HepG2 (cell line): ENCODE results near the gene KARS1. TPM values are rescaled to one million over a fixed set of nuclear protein-coding genes. Genes with fewer than 3 reads are reported as not detected.

ENCODE experiments used
- AGO1 ChIP-seq: fragments of 200-400 bp; formaldehyde crosslinking; IDR thresholded peaks from 2 replicates; pipeline ENCODE4 v1.6.1; 2017; ENCODE audit warnings: mild to moderate bottlenecking, low read depth, low read length, moderate library complexity; ENCODE audit not compliant: poor library complexity, severe bottlenecking
- ELF3 ChIP-seq: IDR thresholded peaks from 2 replicates; pipeline ENCODE4 v1.6.1; 2016; ENCODE audit warnings: missing genetic modification reagents, missing compliant biosample characterization
- HOXA3 ChIP-seq: sonication (generic); formaldehyde crosslinking; IDR thresholded peaks from 2 replicates; pipeline ENCODE4 v1.5.0; 2020; ENCODE audit warnings: missing genetic modification reagents
- ISX ChIP-seq: sonication (generic); formaldehyde crosslinking; conservative IDR thresholded peaks from 2 replicates; pipeline ENCODE4 v1.5.0; 2020; ENCODE audit warnings: missing genetic modification reagents
- KAT2B ChIP-seq: fragments of 150-350 bp; IDR thresholded peaks from 2 replicates; pipeline ENCODE4 v1.6.1; 2014; ENCODE audit warnings: low read depth, low read length, borderline replicate concordance
- KDM2A ChIP-seq: sonication (generic); formaldehyde crosslinking; IDR thresholded peaks from 2 replicates; pipeline ENCODE4 v1.4.0; 2020; ENCODE audit warnings: low read depth, missing genetic modification reagents, borderline replicate concordance
- NR0B2 ChIP-seq: sonication (generic); formaldehyde crosslinking; IDR thresholded peaks from 2 replicates; pipeline ENCODE4 v1.4.0; 2020; ENCODE audit warnings: mild to moderate bottlenecking, missing genetic modification reagents
- PCBP1 ChIP-seq: fragments of 200-400 bp; formaldehyde crosslinking; IDR thresholded peaks from 2 replicates; pipeline ENCODE4 v1.6.1; 2017; ENCODE audit warnings: mild to moderate bottlenecking, low read depth, low read length, borderline replicate concordance
- SAFB2 ChIP-seq: sonication (generic); formaldehyde crosslinking; IDR thresholded peaks from 2 replicates; pipeline ENCODE4 v1.5.1; 2020; ENCODE audit warnings: missing genetic modification reagents, low read depth, mild to moderate bottlenecking, borderline replicate concordance
- SETDB1 ChIP-seq: sonication (generic); formaldehyde crosslinking; IDR thresholded peaks from 2 replicates; pipeline ENCODE4 v1.5.1; 2020; ENCODE audit warnings: missing genetic modification reagents, mild to moderate bottlenecking, borderline replicate concordance
- ZNF136 ChIP-seq: sonication (generic); formaldehyde crosslinking; IDR thresholded peaks from 2 replicates; pipeline ENCODE4 v1.8.1; 2022; ENCODE audit warnings: low read depth, mild to moderate bottlenecking, moderate library complexity, missing genetic modification reagents
- ZNF382 ChIP-seq: sonication (generic); formaldehyde crosslinking; IDR thresholded peaks from 2 replicates; pipeline ENCODE4 v1.5.0; 2020; ENCODE audit warnings: missing genetic modification reagents, mild to moderate bottlenecking, borderline replicate concordance
- ZNF577 ChIP-seq: sonication (generic); formaldehyde crosslinking; IDR thresholded peaks from 2 replicates; pipeline ENCODE4 v1.4.0; 2020; ENCODE audit warnings: mild to moderate bottlenecking, low read depth, missing genetic modification reagents, borderline replicate concordance
- ZNF674 ChIP-seq: sonication (generic); formaldehyde crosslinking; IDR thresholded peaks from 2 replicates; pipeline ENCODE4 v1.5.0; 2020; ENCODE audit warnings: low read depth, mild to moderate bottlenecking, missing genetic modification reagents
- ZNF749 ChIP-seq: sonication (generic); formaldehyde crosslinking; IDR thresholded peaks from 2 replicates; pipeline ENCODE4 v1.8.0; 2022; ENCODE audit warnings: mild to moderate bottlenecking, missing genetic modification reagents, moderate library complexity, borderline replicate concordance
- polyA plus RNA-seq, 8 experiments: library from polyadenylated mRNA; depleted of rRNA in 3 of 8; stranded (reverse) in 7 of 8; unstranded in 1 of 8; fragments of >200 nt; fragmentation: Illumina TruSeq in 4 of 8; extraction: Trizol in 4 of 8; gene quantifications; 2 replicates each; pipeline versions ENCODE4 v1.2.1 to v1.2.3, GENCODE V29; 2011 to 2016; ENCODE audit warnings: low read depth in 4 of 8, missing spikeins in 1 of 8, mixed read lengths in 1 of 8; ENCODE audit not compliant: insufficient read depth in 1 of 8
- total RNA-seq, 5 experiments: library from RNA; depleted of rRNA; stranded (reverse); fragments of >200 nt; fragmentation: Illumina TruSeq; extraction: Trizol; gene quantifications; 2 replicates each; pipeline ENCODE4 v1.2.3, GENCODE V29; 2016; ENCODE audit warnings: low read depth in 1 of 5
- TF ChIP-seq, protein P1 (sequence below), 2 experiments: fragments of 450-650 bp in 1 of 2; sonication (generic) in 1 of 2; formaldehyde crosslinking in 1 of 2; IDR thresholded peaks; 2 replicates each; pipeline versions ENCODE4 v1.6.1 to v1.8.0; 2016 to 2022; ENCODE audit warnings: antibody characterized with exemption in 1 of 2, mild to moderate bottlenecking in 1 of 2, missing genetic modification reagents in 1 of 2

KARS1 gene
- total and polyA plus RNA-seq, 2 of the 13 experiments (the other 11 are each of a cell fraction or from before 2014, with no cell fraction given), result 141 to 276 TPM

GRCh38 chr16:75647492-75648264 is at the start of gene KARS1, which contains the start of gene TERF2IP (continued):
- TF ChIP-seq, protein P1, sequence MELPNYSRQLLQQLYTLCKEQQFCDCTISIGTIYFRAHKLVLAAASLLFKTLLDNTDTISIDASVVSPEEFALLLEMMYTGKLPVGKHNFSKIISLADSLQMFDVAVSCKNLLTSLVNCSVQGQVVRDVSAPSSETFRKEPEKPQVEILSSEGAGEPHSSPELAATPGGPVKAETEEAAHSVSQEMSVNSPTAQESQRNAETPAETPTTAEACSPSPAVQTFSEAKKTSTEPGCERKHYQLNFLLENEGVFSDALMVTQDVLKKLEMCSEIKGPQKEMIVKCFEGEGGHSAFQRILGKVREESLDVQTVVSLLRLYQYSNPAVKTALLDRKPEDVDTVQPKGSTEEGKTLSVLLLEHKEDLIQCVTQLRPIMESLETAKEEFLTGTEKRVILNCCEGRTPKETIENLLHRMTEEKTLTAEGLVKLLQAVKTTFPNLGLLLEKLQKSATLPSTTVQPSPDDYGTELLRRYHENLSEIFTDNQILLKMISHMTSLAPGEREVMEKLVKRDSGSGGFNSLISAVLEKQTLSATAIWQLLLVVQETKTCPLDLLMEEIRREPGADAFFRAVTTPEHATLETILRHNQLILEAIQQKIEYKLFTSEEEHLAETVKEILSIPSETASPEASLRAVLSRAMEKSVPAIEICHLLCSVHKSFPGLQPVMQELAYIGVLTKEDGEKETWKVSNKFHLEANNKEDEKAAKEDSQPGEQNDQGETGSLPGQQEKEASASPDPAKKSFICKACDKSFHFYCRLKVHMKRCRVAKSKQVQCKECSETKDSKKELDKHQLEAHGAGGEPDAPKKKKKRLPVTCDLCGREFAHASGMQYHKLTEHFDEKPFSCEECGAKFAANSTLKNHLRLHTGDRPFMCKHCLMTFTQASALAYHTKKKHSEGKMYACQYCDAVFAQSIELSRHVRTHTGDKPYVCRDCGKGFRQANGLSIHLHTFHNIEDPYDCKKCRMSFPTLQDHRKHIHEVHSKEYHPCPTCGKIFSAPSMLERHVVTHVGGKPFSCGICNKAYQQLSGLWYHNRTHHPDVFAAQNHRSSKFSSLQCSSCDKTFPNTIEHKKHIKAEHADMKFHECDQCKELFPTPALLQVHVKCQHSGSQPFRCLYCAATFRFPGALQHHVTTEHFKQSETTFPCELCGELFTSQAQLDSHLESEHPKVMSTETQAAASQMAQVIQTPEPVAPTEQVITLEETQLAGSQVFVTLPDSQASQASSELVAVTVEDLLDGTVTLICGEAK (IDR thresholded peaks at IDR 0.05), result peak; percentile 42; the same call in 1 of the 2 replicates
- TF ChIP-seq, protein P1 (CRISPR knock-in tag; IDR thresholded peaks at IDR 0.05), result peak; percentile 76
- peak; percentile 54 for TF ChIP-seq AGO1
- peak; percentile 89 for TF ChIP-seq KDM2A (CRISPR knock-in tag)
- TF ChIP-seq ZNF136 (CRISPR knock-in tag), result peak; percentile 69; the same call in 1 of the 2 replicates
- TF ChIP-seq KAT2B, result no peak
- TF ChIP-seq SETDB1 (CRISPR knock-in tag), result no peak
- TF ChIP-seq PCBP1, result peak; percentile 90; the same call in 1 of the 2 replicates
- peak; percentile 85; the same call in 1 of the 2 replicates for TF ChIP-seq ZNF749 (CRISPR knock-in tag)
- TF ChIP-seq ISX (CRISPR knock-in tag), result peak; percentile 39; the same call in 1 of the 2 replicates
- TF ChIP-seq ZNF674 (CRISPR knock-in tag), result no peak
- peak; percentile 80 for TF ChIP-seq ELF3 (CRISPR knock-in tag)
- TF ChIP-seq NR0B2 (CRISPR knock-in tag), result peak; percentile 93
- TF ChIP-seq ZNF577 (CRISPR knock-in tag), result no peak
- TF ChIP-seq HOXA3 (CRISPR knock-in tag), result peak; percentile 87
- no peak for TF ChIP-seq SAFB2 (CRISPR knock-in tag)
- TF ChIP-seq ZNF382 (CRISPR knock-in tag), result no peak
